H9 (cell line): ENCODE measurements around the gene HLA-DQB1. TPM values are rescaled to one million over a fixed set of nuclear protein-coding genes. Genes with fewer than 3 reads are reported as not detected.

Experiments
- DNase-seq: peaks from one replicate; pipeline ENCODE4 v3.0.0-alpha.2; 2017
- H2AFZ ChIP-seq: one replicate; pipeline ENCODE4 v1.6.1; 2013; ENCODE audit warnings: mild to moderate bottlenecking, low read length, control low read depth, moderate library complexity
- H2AK5ac ChIP-seq: 2 replicates; pipeline ENCODE4 v1.6.1; 2013; ENCODE audit warnings: low read length, control low read depth, mixed read lengths; ENCODE audit not compliant: insufficient read length
- H2BK120ac ChIP-seq: one replicate; pipeline ENCODE4 v1.6.1; 2013; ENCODE audit warnings: low read depth, mild to moderate bottlenecking, low read length, control low read depth, inconsistent platforms; ENCODE audit not compliant: poor library complexity, severe bottlenecking
- H2BK12ac ChIP-seq: 2 replicates; pipeline ENCODE4 v1.6.1; 2013; ENCODE audit warnings: low read length, control low read depth, mixed read lengths, low read depth; ENCODE audit not compliant: insufficient read length
- H2BK15ac ChIP-seq: 2 replicates; pipeline ENCODE4 v1.6.1; 2013; ENCODE audit warnings: low read depth, low read length, control low read depth
- H2BK20ac ChIP-seq: one replicate; pipeline ENCODE4 v1.6.1; 2013; ENCODE audit warnings: low read depth, mild to moderate bottlenecking, low read length, control low read depth, inconsistent platforms; ENCODE audit not compliant: poor library complexity, severe bottlenecking
- H2BK5ac ChIP-seq: 2 replicates; pipeline ENCODE4 v1.6.1; 2013; ENCODE audit warnings: low read length, control low read depth, mixed read lengths; ENCODE audit not compliant: insufficient read length
- H3K14ac ChIP-seq: 2 replicates; pipeline ENCODE4 v1.6.1; 2013; ENCODE audit warnings: low read length, control low read depth; ENCODE audit not compliant: insufficient read depth
- H3K18ac ChIP-seq: 2 replicates; pipeline ENCODE4 v1.6.1; 2013; ENCODE audit warnings: low read depth, mild to moderate bottlenecking, mixed read lengths, low read length, control low read depth; ENCODE audit not compliant: insufficient read length
- H3K23ac ChIP-seq: 2 replicates; pipeline ENCODE4 v1.6.1; 2013; ENCODE audit warnings: low read length, control low read depth, mixed read lengths, low read depth; ENCODE audit not compliant: insufficient read length
- H3K23me2 ChIP-seq: 2 replicates; pipeline ENCODE4 v1.6.1; 2013; ENCODE audit warnings: low read depth, mild to moderate bottlenecking, mixed read lengths, low read length, control low read depth; ENCODE audit not compliant: insufficient read length, poor library complexity, severe bottlenecking
- H3K27ac ChIP-seq: 2 replicates; pipeline ENCODE4 v1.5.1; 2013; ENCODE audit warnings: low read length, control low read depth, mixed read lengths, low read depth; ENCODE audit not compliant: insufficient read length
- H3K27me3 ChIP-seq: 2 replicates; pipeline ENCODE4 v1.6.1; 2013; ENCODE audit warnings: low read length, control low read depth, inconsistent platforms; ENCODE audit not compliant: insufficient read depth
- H3K4ac ChIP-seq: 2 replicates; pipeline ENCODE4 v1.6.1; 2013; ENCODE audit warnings: low read depth, mild to moderate bottlenecking, control low read depth, inconsistent platforms, low read length, moderate library complexity
- H3K4me1 ChIP-seq: 2 replicates; pipeline ENCODE4 v1.6.1; 2013; ENCODE audit warnings: low read length, control low read depth, inconsistent platforms; ENCODE audit not compliant: insufficient read depth
- H3K4me2 ChIP-seq: 2 replicates; pipeline ENCODE4 v1.6.1; 2013; ENCODE audit warnings: low read length, control low read depth, mixed read lengths; ENCODE audit not compliant: insufficient read length, insufficient read depth
- H3K56ac ChIP-seq: 2 replicates; pipeline ENCODE4 v1.6.1; 2013; ENCODE audit warnings: low read depth, mild to moderate bottlenecking, mixed read lengths, low read length, control low read depth; ENCODE audit not compliant: insufficient read length
- H3K79me1 ChIP-seq: 2 replicates; pipeline ENCODE4 v1.6.1; 2013; ENCODE audit warnings: low read depth, mild to moderate bottlenecking, moderate library complexity, low read length, control low read depth, inconsistent platforms; ENCODE audit not compliant: insufficient read depth, poor library complexity, severe bottlenecking
- H3K79me2 ChIP-seq: 2 replicates; pipeline ENCODE4 v1.6.1; 2013; ENCODE audit warnings: low read length, control low read depth, inconsistent platforms; ENCODE audit not compliant: insufficient read depth
- H3K9ac ChIP-seq: 2 replicates; pipeline ENCODE4 v1.6.1; 2013; ENCODE audit warnings: low read length, control low read depth, mixed read lengths; ENCODE audit not compliant: insufficient read length; ENCODE audit errors: extremely low read depth
- H3K9me3 ChIP-seq: one replicate; pipeline ENCODE4 v1.6.1; 2013; ENCODE audit warnings: low read depth, low read length, inconsistent platforms; ENCODE audit not compliant: control insufficient read depth
- H3T11ph ChIP-seq: one replicate; pipeline ENCODE4 v1.6.1; 2013; ENCODE audit warnings: mild to moderate bottlenecking, low read length, control low read depth, inconsistent platforms
- H4K20me1 ChIP-seq: one replicate; pipeline ENCODE4 v1.6.1; 2013; ENCODE audit not compliant: control insufficient read depth, insufficient read length, insufficient read depth
- H4K5ac ChIP-seq: 2 replicates; pipeline ENCODE4 v1.6.1; 2013; ENCODE audit warnings: low read depth, mild to moderate bottlenecking, mixed read lengths, low read length, control low read depth; ENCODE audit not compliant: insufficient read length
- H4K8ac ChIP-seq: replicated peaks from 2 replicates; pipeline ENCODE4 v1.6.1; 2013; ENCODE audit warnings: low read length, control low read depth, mixed read lengths, low read depth; ENCODE audit not compliant: insufficient read length
- H4K91ac ChIP-seq: 2 replicates; pipeline ENCODE4 v1.6.1; 2013; ENCODE audit warnings: low read depth, mild to moderate bottlenecking, moderate library complexity, mixed read lengths, low read length, control low read depth; ENCODE audit not compliant: insufficient read length
- H3K27ac Mint-ChIP-seq, 3 experiments: 2 replicates in 2 of 3; 3 replicates in 1 of 3; pipeline ENCODE4 v1.8.0; 2020 to 2021; ENCODE audit warnings: mixed read lengths in 3 of 3, mild to moderate bottlenecking in 1 of 3, moderate library complexity in 1 of 3
- H3K27me3 Mint-ChIP-seq: 2 replicates; pipeline ENCODE4 v1.8.0; 2021; ENCODE audit warnings: low read depth, mild to moderate bottlenecking, moderate library complexity, mixed read lengths
- H3K36me3 Mint-ChIP-seq, 3 experiments: 2 replicates in 2 of 3; 3 replicates in 1 of 3; pipeline ENCODE4 v1.8.0; 2020 to 2021; ENCODE audit warnings: low read depth in 3 of 3, mixed read lengths in 3 of 3; ENCODE audit not compliant: insufficient read depth in 1 of 3
- H3K4me1 Mint-ChIP-seq, 2 experiments: 2 replicates each; pipeline ENCODE4 v1.8.0; 2020; ENCODE audit warnings: mixed read lengths in 2 of 2
- H3K4me3 Mint-ChIP-seq, 2 experiments: 2 replicates in 1 of 2; 3 replicates in 1 of 2; pipeline ENCODE4 v1.8.0; 2020 to 2021; ENCODE audit warnings: mild to moderate bottlenecking in 2 of 2, mixed read lengths in 2 of 2, moderate library complexity in 1 of 2
- H3K9me3 Mint-ChIP-seq, 2 experiments: 2 replicates in 1 of 2; 3 replicates in 1 of 2; pipeline ENCODE4 v1.8.0; 2020; ENCODE audit warnings: mild to moderate bottlenecking in 2 of 2, mixed read lengths in 2 of 2, moderate library complexity in 1 of 2
- WGBS: extraction: QIAGEN DNeasy Blood & Tissue Kit; methylation state at CpG from one replicate; pipeline ENCODE4 v1.1.7; 2013; ENCODE audit warnings: missing lambda C conversion rate, low lambda C conversion rate, mixed read lengths; ENCODE audit not compliant: insufficient read length; ENCODE audit errors: extremely low coverage; 5-methylcytosine and 5-hydroxymethylcytosine counted together
- total RNA-seq: library from RNA; stranded (reverse); gene quantifications from 2 replicates; pipeline ENCODE4 v1.2.1, GENCODE V29; 2021
- TF ChIP-seq, protein P1 (sequence below): fragments of 200-600 bp; sonication (generic); conservative IDR thresholded peaks from 3 replicates; pipeline ENCODE4 v1.8.0; 2021; ENCODE audit warnings: antibody characterized with exemption, mild to moderate bottlenecking

The HLA-DQB1 gene
- total RNA-seq, 1 experiment from 2014 or later, result 41.0 TPM

DNA sequence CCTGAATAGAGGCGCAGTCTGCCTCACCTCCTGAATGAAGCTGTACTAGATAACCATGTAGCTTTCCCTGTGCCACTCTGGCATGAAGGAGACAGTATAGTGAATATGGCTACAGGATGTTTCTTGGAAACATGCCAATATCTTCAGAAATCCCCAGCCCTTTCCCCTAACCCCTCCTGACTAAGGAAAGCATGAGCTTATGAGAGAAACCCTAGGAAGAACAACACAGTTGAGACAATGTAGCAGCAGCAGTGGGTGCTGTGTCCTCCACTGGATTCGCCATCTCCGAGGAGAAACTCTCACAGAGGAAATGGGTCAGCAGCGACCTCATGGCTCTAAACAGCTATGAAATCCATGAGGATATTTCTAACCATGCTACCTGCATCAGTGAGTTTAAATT is 22.6 kb downstream of the HLA-DQB1 start:
- Histone ChIP-seq H4K5ac (no peak overlapping the region), H4K91ac (no peak overlapping the region), H2AFZ (no peak overlapping the region), H3K79me1 (no peaks in the 10 kb centered on the region), H3K9me3 (no peaks in the 10 kb centered on the region), H4K8ac (no peak overlapping the region), H3K4ac (no peak overlapping the region), H3K27ac (no peak overlapping the region), H2AK5ac (no peak overlapping the region), H2BK15ac (no peak overlapping the region), H3K14ac (no peak overlapping the region), H3T11ph (no peak overlapping the region), H3K18ac (no peak overlapping the region), H3K27me3 (no peaks in the 10 kb centered on the region), H2BK5ac (no peak overlapping the region), H4K20me1 (no peaks in the 10 kb centered on the region), H2BK120ac (no peak overlapping the region), H3K4me2 (no peak overlapping the region), H2BK20ac (no peak overlapping the region), H3K79me2 (no peaks in the 10 kb centered on the region), H3K9ac (no peak overlapping the region), H3K23ac (no peak overlapping the region), H3K4me1 (no peaks in the 10 kb centered on the region), H3K56ac (no peak overlapping the region), H2BK12ac (no peak overlapping the region), H3K23me2 (no peaks in the 10 kb centered on the region)
- no peak for DNase-seq
- H3K27ac Mint-ChIP-seq, result no peak overlapping the region
- peaks cover 1% of the 10 kb centered on the region in 2 experiments; a peak in 3 of 5 replicates for H3K9me3 Mint-ChIP-seq
- H3K27me3 Mint-ChIP-seq, result no peaks in the 10 kb centered on the region
- H3K36me3 Mint-ChIP-seq, result no peaks in the 10 kb centered on the region; a peak in 2 of 7 replicates
- H3K4me1 Mint-ChIP-seq, result peaks cover 0 to 2% of the 10 kb centered on the region in 2 experiments; a peak in 1 of 4 replicates
- H3K4me3 Mint-ChIP-seq, result no peak overlapping the region
- TF ChIP-seq, protein P1, sequence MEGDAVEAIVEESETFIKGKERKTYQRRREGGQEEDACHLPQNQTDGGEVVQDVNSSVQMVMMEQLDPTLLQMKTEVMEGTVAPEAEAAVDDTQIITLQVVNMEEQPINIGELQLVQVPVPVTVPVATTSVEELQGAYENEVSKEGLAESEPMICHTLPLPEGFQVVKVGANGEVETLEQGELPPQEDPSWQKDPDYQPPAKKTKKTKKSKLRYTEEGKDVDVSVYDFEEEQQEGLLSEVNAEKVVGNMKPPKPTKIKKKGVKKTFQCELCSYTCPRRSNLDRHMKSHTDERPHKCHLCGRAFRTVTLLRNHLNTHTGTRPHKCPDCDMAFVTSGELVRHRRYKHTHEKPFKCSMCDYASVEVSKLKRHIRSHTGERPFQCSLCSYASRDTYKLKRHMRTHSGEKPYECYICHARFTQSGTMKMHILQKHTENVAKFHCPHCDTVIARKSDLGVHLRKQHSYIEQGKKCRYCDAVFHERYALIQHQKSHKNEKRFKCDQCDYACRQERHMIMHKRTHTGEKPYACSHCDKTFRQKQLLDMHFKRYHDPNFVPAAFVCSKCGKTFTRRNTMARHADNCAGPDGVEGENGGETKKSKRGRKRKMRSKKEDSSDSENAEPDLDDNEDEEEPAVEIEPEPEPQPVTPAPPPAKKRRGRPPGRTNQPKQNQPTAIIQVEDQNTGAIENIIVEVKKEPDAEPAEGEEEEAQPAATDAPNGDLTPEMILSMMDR, result no peak
- WGBS, result no CpG with 5 or more reads among the region's 4 CpGs
